Ishikawa (cell line): ENCODE measurements around the gene BRD2.

Experiments used
- FOXM1 ChIP-seq: IDR thresholded peaks from 2 replicates; pipeline ENCODE4 v1.6.1; 2012; ENCODE audit warnings: low read depth, borderline replicate concordance
- MAX ChIP-seq: IDR thresholded peaks from 2 replicates; pipeline ENCODE4 v1.6.1; 2012
- NFIC ChIP-seq: IDR thresholded peaks from 2 replicates; pipeline ENCODE4 v1.6.1; 2012
- RAD21 ChIP-seq: IDR thresholded peaks from 2 replicates; pipeline ENCODE4 v1.6.1; 2012; ENCODE audit warnings: low read depth
- TAF1 ChIP-seq: IDR thresholded peaks from 2 replicates; pipeline ENCODE4 v1.6.1; 2012; ENCODE audit warnings: low read depth, mild to moderate bottlenecking
- ZBTB7A ChIP-seq: IDR thresholded peaks from 2 replicates; pipeline ENCODE4 v1.6.1; 2012; ENCODE audit warnings: low read depth

- TF ChIP-seq ZBTB7A (no peak), NFIC (no peak), MAX (no peak), FOXM1 (no peak), TAF1 (no peak), RAD21 (no peak)
Measured at GRCh38 chr6:32964776-32965175, 3.6 kb upstream of the BRD2 start.
